Superior temporal gyrus (tissue), 1 donor: ENCODE data around the gene CSNK1E.

ENCODE experiments used
- DNase-seq: peaks from one replicate; pipeline ENCODE4 v3.0.0-alpha.2; 2016; ENCODE audit errors: extremely low spot score

Gene CSNK1E

GRCh38 chr22:38327805-38328204 lies 10.6 kb upstream of the CSNK1E start:
- DNase-seq, result peak; percentile 29

GRCh38 chr22:38327396-38327795 lies 10.2 kb upstream of the CSNK1E start:
- DNase-seq, result no peak

- no peak for DNase-seq
These were observed 8.4 kb upstream of the CSNK1E start for GRCh38 chr22:38325587-38325986.

- DNase-seq, result no peak
These were observed 3.6 kb upstream of the CSNK1E start for GRCh38 chr22:38320605-38321402.

- no peak for DNase-seq
These were observed 1.9 kb upstream of the CSNK1E start for GRCh38 chr22:38318792-38319773.

- peak; percentile 59 for DNase-seq
These were observed 922 bp upstream of the CSNK1E start for GRCh38 chr22:38317995-38318715.

GRCh38 chr22:38316364-38317121 lies 690 bp downstream of the CSNK1E start:
- peak; percentile 79 for DNase-seq

GRCh38 chr22:38315823-38316363 lies 1.3 kb downstream of the CSNK1E start:
- DNase-seq, result no peak

GRCh38 chr22:38314933-38315822 lies 2.1 kb downstream of the CSNK1E start:
- peak; percentile 53 for DNase-seq

GRCh38 chr22:38314051-38314932 lies 2.9 kb downstream of the CSNK1E start:
- peak; percentile 29 for DNase-seq

- DNase-seq, result no peak
These were observed 3.8 kb downstream of the CSNK1E start for GRCh38 chr22:38313384-38313955.

GRCh38 chr22:38312261-38312800 lies 4.9 kb downstream of the CSNK1E start:
- DNase-seq, result no peak

- no peak for DNase-seq
These were observed 6.0 kb downstream of the CSNK1E start for GRCh38 chr22:38311323-38311620.

- no peak for DNase-seq
These were observed 6.5 kb downstream of the CSNK1E start for GRCh38 chr22:38310518-38311322.

GRCh38 chr22:38309614-38310517 lies 7.4 kb downstream of the CSNK1E start:
- DNase-seq, result no peak

- DNase-seq, result no peak
These were observed 8.3 kb downstream of the CSNK1E start for GRCh38 chr22:38308791-38309498.
